ENCODE measurements around the gene PCDH9. TPM values are rescaled to one million over a fixed set of nuclear protein-coding genes. Genes with fewer than 3 reads are reported as not detected.

PCDH9 gene
- total RNA-seq, 1 donor from 2014 or later: 9.8 TPM

GRCh38 chr13:66958611-66959010 is 271.5 kb downstream of the PCDH9 start:
- no peaks in the 10 kb centered on the region for H3K27me3 Mint-ChIP-seq (ENCODE audit: low read depth)
- H3K9me3 Mint-ChIP-seq (ENCODE audit: low read depth): no peaks in the 10 kb centered on the region
- TF ChIP-seq CTCF (IDR thresholded peaks at IDR 0.05): no peak
- no peak for DNase-seq (ENCODE audit: low spot score)
- H3K36me3 Mint-ChIP-seq (ENCODE audit: low read depth): no peaks in the 10 kb centered on the region
- H3K27ac Mint-ChIP-seq (ENCODE audit: unreplicated experiment): no peak overlapping the region
- peaks cover 9% of the 10 kb centered on the region for H3K4me1 Mint-ChIP-seq (ENCODE audit: low read depth)
- H3K4me3 Mint-ChIP-seq (ENCODE audit: unreplicated experiment): no peak overlapping the region

- no peaks in the 10 kb centered on the region for H3K4me1 Mint-ChIP-seq (ENCODE audit: low read depth)
- no peak for TF ChIP-seq CTCF (IDR thresholded peaks at IDR 0.05)
- no peaks in the 10 kb centered on the region for H3K27me3 Mint-ChIP-seq (ENCODE audit: low read depth)
- H3K36me3 Mint-ChIP-seq (ENCODE audit: low read depth): no peaks in the 10 kb centered on the region
- H3K27ac Mint-ChIP-seq (ENCODE audit: unreplicated experiment): no peak overlapping the region
- no peak for DNase-seq (ENCODE audit: low spot score)
- no peak overlapping the region for H3K4me3 Mint-ChIP-seq (ENCODE audit: unreplicated experiment)
- H3K9me3 Mint-ChIP-seq (ENCODE audit: low read depth): no peaks in the 10 kb centered on the region
These were observed 277.6 kb downstream of the PCDH9 start for GRCh38 chr13:66952507-66952906.

- no peak overlapping the region for H3K4me3 Mint-ChIP-seq (ENCODE audit: unreplicated experiment)
- H3K4me1 Mint-ChIP-seq (ENCODE audit: low read depth): no peaks in the 10 kb centered on the region
- no peaks in the 10 kb centered on the region for H3K9me3 Mint-ChIP-seq (ENCODE audit: low read depth)
- no peak for DNase-seq (ENCODE audit: low spot score)
- no peaks in the 10 kb centered on the region for H3K27me3 Mint-ChIP-seq (ENCODE audit: low read depth)
- no peak for TF ChIP-seq CTCF (IDR thresholded peaks at IDR 0.05)
- H3K27ac Mint-ChIP-seq (ENCODE audit: unreplicated experiment): no peak overlapping the region
- H3K36me3 Mint-ChIP-seq (ENCODE audit: low read depth): no peaks in the 10 kb centered on the region
These were observed 278.7 kb downstream of the PCDH9 start for GRCh38 chr13:66951426-66951825.

GRCh38 chr13:66950666-66951065 is 279.5 kb downstream of the PCDH9 start:
- no peaks in the 10 kb centered on the region for H3K9me3 Mint-ChIP-seq (ENCODE audit: low read depth)
- H3K4me3 Mint-ChIP-seq (ENCODE audit: unreplicated experiment): no peak overlapping the region
- no peaks in the 10 kb centered on the region for H3K27me3 Mint-ChIP-seq (ENCODE audit: low read depth)

GRCh38 chr13:66948910-66949309 is 281.2 kb downstream of the PCDH9 start:
- DNase-seq (ENCODE audit: low spot score): no peak
- H3K4me1 Mint-ChIP-seq (ENCODE audit: low read depth): peaks cover 6% of the 10 kb centered on the region
- no peak for TF ChIP-seq CTCF (IDR thresholded peaks at IDR 0.05)
- no peaks in the 10 kb centered on the region for H3K9me3 Mint-ChIP-seq (ENCODE audit: low read depth)
- no peak overlapping the region for H3K27ac Mint-ChIP-seq (ENCODE audit: unreplicated experiment)
- no peaks in the 10 kb centered on the region for H3K36me3 Mint-ChIP-seq (ENCODE audit: low read depth)
- H3K27me3 Mint-ChIP-seq (ENCODE audit: low read depth): no peaks in the 10 kb centered on the region
- no peak overlapping the region for H3K4me3 Mint-ChIP-seq (ENCODE audit: unreplicated experiment)

More at GRCh38 chr13:66950666-66951065, 279.5 kb downstream of the PCDH9 start:
- no peak for TF ChIP-seq CTCF (IDR thresholded peaks at IDR 0.05)
- no peak for DNase-seq (ENCODE audit: low spot score)
- H3K27ac Mint-ChIP-seq (ENCODE audit: unreplicated experiment): no peak overlapping the region
- no peaks in the 10 kb centered on the region for H3K36me3 Mint-ChIP-seq (ENCODE audit: low read depth)
- no peaks in the 10 kb centered on the region for H3K4me1 Mint-ChIP-seq (ENCODE audit: low read depth)
